ENCODE data around the gene KLF2. TPM values are rescaled to one million over a fixed set of nuclear protein-coding genes. Genes with fewer than 3 reads are reported as not detected.

KLF2 gene
- total RNA-seq, 1 donor from 2014 or later: 65.2 TPM

GRCh38 chr19:16369306-16369663 lies 44.7 kb downstream of the KLF2 start:
- no peaks in the 10 kb centered on the region for H3K9me3 ChIP-seq (replicated peaks)
- intact Hi-C loops (cut with micrococcal nuclease): no loop called here
- H3K4me1 ChIP-seq: peaks cover 53% of the 10 kb centered on the region
- peaks cover 11% of the 10 kb centered on the region for H3K36me3 ChIP-seq
- no peak overlapping the region for H3K4me3 ChIP-seq
- TF ChIP-seq CTCF (IDR thresholded peaks at IDR 0.05; ENCODE audit: borderline replicate concordance): no peak
- no peaks in the 10 kb centered on the region for H3K27me3 ChIP-seq (ENCODE audit: low read depth)
- no peak for DNase-seq
- no peak overlapping the region for H3K27ac ChIP-seq (replicated peaks)

- intact Hi-C loops (cut with micrococcal nuclease): no loop called here
- Histone ChIP-seq H3K36me3 (peaks cover 17% of the 10 kb centered on the region), H3K27ac (replicated peaks) (peak overlapping the region; percentile 55), H3K9me3 (replicated peaks) (no peaks in the 10 kb centered on the region), H3K4me3 (no peak overlapping the region), H3K4me1 (peaks cover 57% of the 10 kb centered on the region), H3K27me3 (ENCODE audit: low read depth) (no peaks in the 10 kb centered on the region)
- no peak for DNase-seq
- TF ChIP-seq CTCF (IDR thresholded peaks at IDR 0.05; ENCODE audit: borderline replicate concordance): no peak
Observed at GRCh38 chr19:16369664-16370576, 45.3 kb downstream of the KLF2 start.

- Histone ChIP-seq H3K4me1 (peaks cover 58% of the 10 kb centered on the region), H3K4me3 (peak overlapping the region; percentile 35), H3K27ac (replicated peaks) (peak overlapping the region; percentile 55), H3K9me3 (replicated peaks) (no peaks in the 10 kb centered on the region), H3K27me3 (ENCODE audit: low read depth) (no peaks in the 10 kb centered on the region), H3K36me3 (peaks cover 26% of the 10 kb centered on the region)
- intact Hi-C loops (cut with micrococcal nuclease): no loop called here
- TF ChIP-seq CTCF (IDR thresholded peaks at IDR 0.05; ENCODE audit: borderline replicate concordance): no peak
- peak; percentile 14 for DNase-seq
Observed at GRCh38 chr19:16370641-16371391, 46.2 kb downstream of the KLF2 start.

GRCh38 chr19:16371540-16371986 lies 46.9 kb downstream of the KLF2 start:
- Histone ChIP-seq H3K27me3 (ENCODE audit: low read depth) (no peaks in the 10 kb centered on the region), H3K4me3 (peak overlapping the region; percentile 35), H3K9me3 (replicated peaks) (no peaks in the 10 kb centered on the region), H3K36me3 (peaks cover 33% of the 10 kb centered on the region), H3K27ac (replicated peaks) (peak overlapping the region; percentile 55), H3K4me1 (peaks cover 62% of the 10 kb centered on the region)
- peak; percentile 55 for DNase-seq
- intact Hi-C loops (cut with micrococcal nuclease): no loop called here
- TF ChIP-seq CTCF (IDR thresholded peaks at IDR 0.05; ENCODE audit: borderline replicate concordance): no peak

- intact Hi-C loops (cut with micrococcal nuclease): no loop called here
- Histone ChIP-seq H3K4me1 (peaks cover 64% of the 10 kb centered on the region), H3K9me3 (replicated peaks) (no peaks in the 10 kb centered on the region), H3K36me3 (peaks cover 41% of the 10 kb centered on the region), H3K27me3 (ENCODE audit: low read depth) (no peaks in the 10 kb centered on the region), H3K4me3 (peak overlapping the region; percentile 35), H3K27ac (replicated peaks) (peak overlapping the region; percentile 55)
- no peak for TF ChIP-seq CTCF (IDR thresholded peaks at IDR 0.05; ENCODE audit: borderline replicate concordance)
- peak; percentile 11 for DNase-seq
Observed at GRCh38 chr19:16372065-16372915, 47.7 kb downstream of the KLF2 start.
